GM13977 (cell line): ENCODE data around the gene OR10G4.

ENCODE experiments used
- DNase-seq: peaks from one replicate; pipeline ENCODE4 v3.0.0; 2012; ENCODE audit warnings: low spot score
- in situ Hi-C: fragments of 300-500 bp; cut with MboI; formaldehyde crosslinking; loops from one replicate; pipeline ENCODE4 v1.12.0; 2022; ENCODE audit warnings: low sequenced_read_pairs, low pct_unique_long_range_greater_than_20kb, mixed read lengths, inconsistent platforms; ENCODE audit not compliant: unreplicated experiment
- TF ChIP-seq, protein P1 (sequence below): IDR thresholded peaks from 2 replicates; pipeline ENCODE4 v1.5.1; 2012; ENCODE audit warnings: mild to moderate bottlenecking, control low read depth; ENCODE audit not compliant: insufficient read depth; ENCODE audit errors: extremely low read depth, missing control alignments

OR10G4 gene

DNA sequence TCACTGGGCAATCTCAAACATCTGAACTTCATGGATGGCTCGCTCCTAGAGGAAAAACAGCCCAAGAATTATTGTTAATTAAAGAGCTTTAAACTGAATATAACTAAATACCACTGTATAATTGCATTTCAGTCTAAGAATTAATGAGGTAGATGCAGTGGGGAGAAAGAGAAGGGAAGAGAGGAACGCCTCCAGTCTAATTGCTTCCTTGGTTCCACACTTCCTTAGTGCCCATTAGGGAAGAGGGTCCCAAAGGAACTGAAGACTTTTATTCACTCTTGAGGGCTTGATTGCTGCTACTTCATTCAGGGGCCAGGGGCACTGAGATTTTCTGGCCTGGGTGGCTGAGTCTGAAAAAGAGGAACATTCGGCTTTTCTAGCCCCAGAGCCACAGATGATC is 40.2 kb downstream of the OR10G4 start:
- in situ Hi-C loops: loop anchor here (25.0 kb wide), 1 partner anchor 534 kb away; no protein-coding TSS in a partner anchor
- DNase-seq: no peak
- TF ChIP-seq, protein P1, sequence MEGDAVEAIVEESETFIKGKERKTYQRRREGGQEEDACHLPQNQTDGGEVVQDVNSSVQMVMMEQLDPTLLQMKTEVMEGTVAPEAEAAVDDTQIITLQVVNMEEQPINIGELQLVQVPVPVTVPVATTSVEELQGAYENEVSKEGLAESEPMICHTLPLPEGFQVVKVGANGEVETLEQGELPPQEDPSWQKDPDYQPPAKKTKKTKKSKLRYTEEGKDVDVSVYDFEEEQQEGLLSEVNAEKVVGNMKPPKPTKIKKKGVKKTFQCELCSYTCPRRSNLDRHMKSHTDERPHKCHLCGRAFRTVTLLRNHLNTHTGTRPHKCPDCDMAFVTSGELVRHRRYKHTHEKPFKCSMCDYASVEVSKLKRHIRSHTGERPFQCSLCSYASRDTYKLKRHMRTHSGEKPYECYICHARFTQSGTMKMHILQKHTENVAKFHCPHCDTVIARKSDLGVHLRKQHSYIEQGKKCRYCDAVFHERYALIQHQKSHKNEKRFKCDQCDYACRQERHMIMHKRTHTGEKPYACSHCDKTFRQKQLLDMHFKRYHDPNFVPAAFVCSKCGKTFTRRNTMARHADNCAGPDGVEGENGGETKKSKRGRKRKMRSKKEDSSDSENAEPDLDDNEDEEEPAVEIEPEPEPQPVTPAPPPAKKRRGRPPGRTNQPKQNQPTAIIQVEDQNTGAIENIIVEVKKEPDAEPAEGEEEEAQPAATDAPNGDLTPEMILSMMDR: no peak
